Adipocyte (in vitro differentiated cells): ENCODE results near the gene MGAT4A.
"Not testable (repeated sequence)": the region's sequence is repeated elsewhere in the genome, so short reads cannot be mapped to it uniquely, and the experiment has no call there.

ENCODE experiments used
- DNase-seq: peaks from one replicate; pipeline ENCODE4 v3.0.0-alpha.2; 2015; ENCODE audit warnings: low read depth
- H3K27me3 ChIP-seq: replicated peaks from 2 replicates; pipeline ENCODE4 v1.7.0; 2013; ENCODE audit warnings: mild to moderate bottlenecking, low read length, moderate library complexity; ENCODE audit not compliant: control insufficient read depth, insufficient read depth
- H3K36me3 ChIP-seq: 2 replicates; pipeline ENCODE4 v1.7.0; 2013; ENCODE audit warnings: low read length, mild to moderate bottlenecking, moderate library complexity; ENCODE audit not compliant: control insufficient read depth, insufficient read depth, severe bottlenecking
- H3K4me1 ChIP-seq: 2 replicates; pipeline ENCODE4 v1.7.0; 2013; ENCODE audit warnings: mild to moderate bottlenecking, low read length, moderate library complexity; ENCODE audit not compliant: control insufficient read depth, insufficient read depth
- H3K4me3 ChIP-seq: 2 replicates; pipeline ENCODE4 v1.7.0; 2013; ENCODE audit warnings: mild to moderate bottlenecking, low read length, moderate library complexity
- H3K9ac ChIP-seq: 2 replicates; pipeline ENCODE4 v1.7.0; 2013; ENCODE audit warnings: mild to moderate bottlenecking, low read length, moderate library complexity
- H3K9me3 ChIP-seq: 2 replicates; pipeline ENCODE4 v1.7.0; 2013; ENCODE audit warnings: mild to moderate bottlenecking, low read length, moderate library complexity; ENCODE audit not compliant: control insufficient read depth

The MGAT4A gene

GRCh38 chr2:98729652-98730051 is 1.3 kb downstream of the MGAT4A start:
- no peaks in the 10 kb centered on the region for H3K36me3 ChIP-seq
- peak overlapping the region; percentile 81 for H3K4me3 ChIP-seq
- H3K4me1 ChIP-seq = peaks cover 10% of the 10 kb centered on the region
- H3K9me3 ChIP-seq = no peaks in the 10 kb centered on the region
- H3K9ac ChIP-seq = peak overlapping the region; percentile 11
- H3K27me3 ChIP-seq = peaks cover 24% of the 10 kb centered on the region
- DNase-seq = peak; percentile 8

DNA sequence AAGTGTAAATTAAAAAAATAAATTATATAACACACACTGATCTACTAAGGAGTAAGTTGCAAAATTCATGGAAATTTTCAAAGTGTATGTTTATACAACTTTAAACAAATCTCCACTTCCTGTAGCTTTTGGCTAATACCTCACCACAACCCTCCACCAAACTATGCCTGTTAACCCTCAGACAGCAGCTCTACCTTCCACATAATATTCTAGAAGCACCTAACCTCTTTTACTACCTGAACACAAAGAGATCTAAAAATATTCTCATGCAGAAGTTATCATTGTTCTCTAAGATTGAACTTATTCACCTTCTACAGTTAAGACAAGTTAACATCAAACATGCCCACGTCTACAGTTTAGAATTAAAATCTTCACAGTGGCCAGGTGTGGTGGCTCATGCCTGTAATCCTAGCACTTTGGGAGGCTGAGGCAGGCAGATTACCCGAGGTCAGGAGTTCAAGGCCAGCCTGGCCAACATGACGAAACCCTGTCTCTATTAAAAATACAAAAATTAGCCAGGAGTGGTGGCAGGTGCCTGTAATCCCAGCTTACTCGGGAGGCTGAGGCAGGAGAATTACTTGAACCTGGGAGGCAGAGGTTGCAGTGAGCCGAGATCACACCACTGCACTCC is 2.7 kb downstream of the MGAT4A start:
- not testable (repeated sequence) for H3K4me3 ChIP-seq, H3K9me3 ChIP-seq
- H3K27me3 ChIP-seq = peaks cover 17% of the 10 kb centered on the region

GRCh38 chr2:98727369-98728087 is 3.4 kb downstream of the MGAT4A start:
- DNase-seq = no peak
- no peak overlapping the region for H3K4me3 ChIP-seq

More for the DNA sequence above, 2.7 kb downstream of the MGAT4A start:
- not testable (repeated sequence) for H3K9ac ChIP-seq, H3K36me3 ChIP-seq, H3K4me1 ChIP-seq, DNase-seq

GRCh38 chr2:98726735-98727368 is 4.1 kb downstream of the MGAT4A start:
- Histone ChIP-seq H3K9ac (no peak overlapping the region), H3K4me1 (peaks cover 8% of the 10 kb centered on the region), H3K36me3 (no peaks in the 10 kb centered on the region), H3K27me3 (peaks cover 7% of the 10 kb centered on the region), H3K4me3 (no peak overlapping the region), H3K9me3 (peaks cover under 1% of the 10 kb centered on the region)
- no peak for DNase-seq

More at GRCh38 chr2:98727369-98728087, 3.4 kb downstream of the MGAT4A start:
- H3K9me3 ChIP-seq = no peaks in the 10 kb centered on the region
- peaks cover 13% of the 10 kb centered on the region for H3K27me3 ChIP-seq
- no peak overlapping the region for H3K9ac ChIP-seq
- peaks cover 10% of the 10 kb centered on the region for H3K4me1 ChIP-seq
- no peaks in the 10 kb centered on the region for H3K36me3 ChIP-seq

DNA sequence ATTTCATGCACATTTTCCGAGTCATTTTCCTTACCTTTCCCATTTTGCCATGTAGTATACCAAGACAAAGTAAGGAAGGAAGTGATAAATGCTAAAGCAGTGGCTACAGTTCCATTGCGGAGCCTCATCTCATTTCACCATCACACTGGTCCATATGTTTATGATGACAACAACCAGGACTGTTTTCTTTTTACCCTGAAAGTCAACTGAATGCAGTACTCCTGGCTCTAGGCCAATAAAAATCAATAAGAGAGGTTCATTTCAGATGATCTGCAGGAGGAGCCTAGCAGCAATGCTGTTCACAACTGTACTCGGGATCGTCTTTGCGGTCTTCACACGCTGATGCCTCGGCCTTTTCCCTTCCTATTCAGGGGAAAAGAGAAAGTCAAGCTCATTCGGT is 4.7 kb downstream of the MGAT4A start:
- Histone ChIP-seq H3K9ac (no peak overlapping the region), H3K4me3 (no peak overlapping the region), H3K27me3 (peaks cover 5% of the 10 kb centered on the region), H3K4me1 (peaks cover 4% of the 10 kb centered on the region), H3K9me3 (peaks cover 3% of the 10 kb centered on the region), H3K36me3 (no peaks in the 10 kb centered on the region)
- no peak for DNase-seq

- H3K9ac ChIP-seq = no peak overlapping the region
- no peaks in the 10 kb centered on the region for H3K4me1 ChIP-seq
- no peaks in the 10 kb centered on the region for H3K36me3 ChIP-seq
- peaks cover 16% of the 10 kb centered on the region for H3K9me3 ChIP-seq
- no peak for DNase-seq
- H3K27me3 ChIP-seq = peaks cover 3% of the 10 kb centered on the region
- H3K4me3 ChIP-seq = no peak overlapping the region
These were observed 10.6 kb downstream of the MGAT4A start for GRCh38 chr2:98720286-98720685.

GRCh38 chr2:98717621-98718020 is 13.3 kb downstream of the MGAT4A start:
- H3K9me3 ChIP-seq = peaks cover 16% of the 10 kb centered on the region
- no peaks in the 10 kb centered on the region for H3K36me3 ChIP-seq
- no peak overlapping the region for H3K9ac ChIP-seq
- no peak for DNase-seq
- H3K27me3 ChIP-seq = peaks cover 3% of the 10 kb centered on the region
- no peaks in the 10 kb centered on the region for H3K4me1 ChIP-seq
- H3K4me3 ChIP-seq = no peak overlapping the region

- peaks cover 15% of the 10 kb centered on the region for H3K9me3 ChIP-seq
- peaks cover 3% of the 10 kb centered on the region for H3K27me3 ChIP-seq
- no peaks in the 10 kb centered on the region for H3K36me3 ChIP-seq
- DNase-seq = no peak
- H3K4me1 ChIP-seq = no peaks in the 10 kb centered on the region
- H3K9ac ChIP-seq = no peak overlapping the region
- H3K4me3 ChIP-seq = no peak overlapping the region
These were observed 14.1 kb downstream of the MGAT4A start for GRCh38 chr2:98716786-98717185.

DNA sequence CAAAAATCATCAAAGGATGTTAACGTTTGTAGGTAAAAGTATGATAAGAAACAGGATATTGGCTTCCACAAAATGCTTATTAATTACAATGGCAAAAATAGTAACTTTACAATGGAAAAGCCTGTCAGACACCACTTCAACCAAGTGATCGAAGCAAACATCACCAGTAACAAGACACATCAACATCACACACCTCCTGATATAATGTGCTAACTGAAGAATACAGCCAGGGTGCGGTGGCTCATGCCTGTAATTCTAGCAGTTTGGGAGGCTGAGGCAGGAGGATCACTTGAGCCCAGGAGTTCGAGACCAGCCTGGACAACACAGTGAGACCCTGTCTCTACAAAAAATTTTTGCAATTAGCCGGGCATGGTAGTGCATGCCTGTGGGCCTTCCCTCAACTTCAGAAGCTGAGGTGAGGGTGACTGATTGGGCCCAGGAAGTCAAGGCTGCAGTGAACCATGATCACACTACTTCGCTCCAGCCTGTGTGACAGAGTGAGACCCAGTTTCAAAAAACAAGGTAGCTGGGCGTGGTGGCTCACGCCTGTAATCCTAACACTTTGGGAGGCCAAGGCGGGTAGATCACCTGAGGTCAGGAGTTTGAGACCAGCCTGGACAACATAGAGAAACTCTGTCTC is 15.0 kb downstream of the MGAT4A start:
- Histone ChIP-seq H3K9ac (no peak overlapping the region), H3K9me3 (peaks cover 10% of the 10 kb centered on the region), H3K27me3 (peaks cover 3% of the 10 kb centered on the region), H3K36me3 (no peaks in the 10 kb centered on the region), H3K4me3 (no peak overlapping the region), H3K4me1 (no peaks in the 10 kb centered on the region)
- DNase-seq = no peak

- H3K4me3 ChIP-seq = no peak overlapping the region
- no peak for DNase-seq
- no peaks in the 10 kb centered on the region for H3K36me3 ChIP-seq
- H3K4me1 ChIP-seq = peaks cover 10% of the 10 kb centered on the region
- H3K9ac ChIP-seq = no peak overlapping the region
- no peaks in the 10 kb centered on the region for H3K9me3 ChIP-seq
- H3K27me3 ChIP-seq = peaks cover 5% of the 10 kb centered on the region
These were observed 17.5 kb downstream of the MGAT4A start for GRCh38 chr2:98713332-98714015.

DNA sequence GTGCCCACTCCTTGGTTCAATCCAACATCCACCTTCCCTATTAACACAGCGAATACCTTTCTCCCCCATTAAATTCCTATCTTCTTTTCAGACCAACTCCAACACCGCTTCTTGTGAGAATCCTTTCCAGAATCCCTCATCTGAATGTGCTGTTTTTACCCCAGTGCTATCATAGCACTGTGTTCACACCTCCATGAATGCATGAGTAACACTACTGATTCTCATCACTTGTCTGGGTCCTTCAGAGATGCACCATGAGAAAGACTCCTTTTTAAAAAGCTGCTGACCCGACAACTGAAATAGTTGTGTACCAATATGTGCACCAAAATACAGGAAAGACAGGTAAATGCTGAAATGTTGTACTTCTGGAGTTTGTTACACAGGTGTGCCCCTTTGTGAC is 18.8 kb downstream of the MGAT4A start:
- Histone ChIP-seq H3K4me1 (peaks cover 10% of the 10 kb centered on the region), H3K27me3 (peaks cover 4% of the 10 kb centered on the region), H3K9ac (no peak overlapping the region), H3K4me3 (no peak overlapping the region), H3K36me3 (no peaks in the 10 kb centered on the region), H3K9me3 (no peaks in the 10 kb centered on the region)
- DNase-seq = no peak
